Thyroid gland (tissue), 4 donors: Measurements from ENCODE around the gene SRRM3. TPM values are rescaled to one million over a fixed set of nuclear protein-coding genes. Genes with fewer than 3 reads are reported as not detected.
"Not testable (repeated sequence)": the region's sequence is repeated elsewhere in the genome, so short reads cannot be mapped to it uniquely, and the experiment has no call there.

Experiments used
- DNase-seq, 2 donors: peaks; one replicate each; pipeline ENCODE4 v3.0.0-alpha.2; 2019
- H3K27ac ChIP-seq, 3 donors: fragments of 200-600 bp; sonication (generic); 1 replicate in 2 of 3; 2 replicates in 1 of 3; pipeline ENCODE4 v1.5.1; 2016 to 2019; ENCODE audit warnings: mild to moderate bottlenecking in 1 of 3, moderate library complexity in 1 of 3
- H3K27me3 ChIP-seq: fragments of 200-600 bp; sonication (generic); one replicate; pipeline ENCODE4 v1.5.1; 2019
- H3K36me3 ChIP-seq, 2 donors: fragments of 200-600 bp; sonication (generic); one replicate each; pipeline ENCODE4 v1.5.1; 2016 to 2019
- H3K4me1 ChIP-seq, 2 donors: fragments of 200-600 bp; sonication (generic); one replicate each; pipeline ENCODE4 v1.5.1; 2017 to 2019
- H3K4me3 ChIP-seq, 3 donors: fragments of 200-600 bp; sonication (generic); replicated peaks in 1 of 3; 1 replicate in 2 of 3; 2 replicates in 1 of 3; pipeline ENCODE4 v1.5.1; 2016; ENCODE audit warnings: mild to moderate bottlenecking in 1 of 3
- H3K9me3 ChIP-seq: fragments of 200-600 bp; sonication (generic); one replicate; pipeline ENCODE4 v1.5.1; 2017
- POLR2A ChIP-seq, 2 donors: fragments of 450-650 bp; IDR thresholded peaks; one replicate each; pipeline ENCODE4 v1.6.1; 2017; ENCODE audit warnings: antibody characterized with exemption in 2 of 2, mild to moderate bottlenecking in 2 of 2, moderate library complexity in 1 of 2
- WGBS, 2 donors: methylation state at CpG; one replicate each; pipeline ENCODE4 v1.1.5; 2017; 5-methylcytosine and 5-hydroxymethylcytosine counted together
- intact Hi-C: fragments of 100-400 bp; cut with DNase I; formaldehyde crosslinking; loops from one replicate; pipeline ENCODE4 v1.15.1; 2023
- total RNA-seq, 4 donors: library from RNA; depleted of rRNA; stranded (reverse); fragments of >200 nt; gene quantifications; one replicate each; pipeline ENCODE4 v1.2.3, GENCODE V29; 2016
- TF ChIP-seq, protein P1 (sequence below), 6 experiments: fragments of 200-600 bp in 3 of 6; fragments of 450-650 bp in 3 of 6; sonication (generic) in 3 of 6; IDR thresholded peaks; one replicate each; pipeline ENCODE4 v1.5.1; 2016 to 2019; ENCODE audit warnings: antibody characterized with exemption in 6 of 6, mild to moderate bottlenecking in 2 of 6, inconsistent platforms in 1 of 6, moderate library complexity in 1 of 6

Gene SRRM3
- total RNA-seq, 4 donors from 2014 or later = 0.50 to 6.4 (median 2.0) TPM

DNA sequence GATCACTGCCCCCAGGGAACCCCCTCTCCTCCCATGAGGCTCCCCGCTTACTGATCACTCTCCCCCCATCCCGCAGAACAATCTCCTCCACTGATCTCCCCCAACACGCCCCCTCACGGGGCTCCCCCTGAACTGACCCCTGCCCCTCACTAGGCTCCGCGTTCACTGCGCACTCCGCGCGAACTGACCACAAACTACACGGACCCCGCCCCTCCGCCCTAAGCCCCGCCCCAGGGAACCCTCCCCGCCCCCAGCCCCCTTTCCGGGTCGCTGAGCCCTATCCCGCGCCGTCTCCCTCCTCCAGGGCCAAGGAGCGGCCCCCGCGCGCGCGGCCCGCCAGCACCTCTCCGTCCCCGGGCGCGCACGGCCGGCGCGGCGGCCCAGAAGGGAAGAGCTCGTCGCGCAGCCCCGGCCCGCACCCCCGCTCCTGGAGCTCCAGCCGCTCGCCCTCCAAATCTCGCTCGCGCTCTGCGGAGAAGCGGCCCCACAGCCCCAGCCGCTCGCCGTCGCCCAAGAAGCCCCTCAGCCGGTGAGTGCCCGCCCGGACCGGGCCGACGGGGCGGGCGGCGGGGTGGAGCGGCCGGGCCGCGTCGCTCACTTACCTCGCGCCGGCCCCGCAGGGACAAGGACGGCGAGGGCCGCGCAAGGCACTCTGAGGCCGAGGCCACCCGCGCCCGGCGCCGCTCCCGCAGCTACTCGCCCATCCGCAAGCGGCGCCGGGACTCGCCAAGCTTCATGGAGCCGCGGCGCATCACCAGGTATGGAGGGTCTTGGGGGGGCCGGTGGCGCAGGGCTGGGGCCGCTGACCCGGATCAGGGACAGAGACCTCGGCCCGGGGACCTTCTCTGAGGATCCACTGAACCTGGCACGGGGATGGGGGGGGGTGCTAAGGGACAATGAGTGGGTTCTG is 80.9 kb downstream of the SRRM3 start:
- H3K27ac ChIP-seq = peak overlapping the region in 2 of 3 donors; percentile 23 to 37
- WGBS, 2 donors = 0 to 9% methylated on average over 5 to 7 of the region's 98 CpGs

DNA sequence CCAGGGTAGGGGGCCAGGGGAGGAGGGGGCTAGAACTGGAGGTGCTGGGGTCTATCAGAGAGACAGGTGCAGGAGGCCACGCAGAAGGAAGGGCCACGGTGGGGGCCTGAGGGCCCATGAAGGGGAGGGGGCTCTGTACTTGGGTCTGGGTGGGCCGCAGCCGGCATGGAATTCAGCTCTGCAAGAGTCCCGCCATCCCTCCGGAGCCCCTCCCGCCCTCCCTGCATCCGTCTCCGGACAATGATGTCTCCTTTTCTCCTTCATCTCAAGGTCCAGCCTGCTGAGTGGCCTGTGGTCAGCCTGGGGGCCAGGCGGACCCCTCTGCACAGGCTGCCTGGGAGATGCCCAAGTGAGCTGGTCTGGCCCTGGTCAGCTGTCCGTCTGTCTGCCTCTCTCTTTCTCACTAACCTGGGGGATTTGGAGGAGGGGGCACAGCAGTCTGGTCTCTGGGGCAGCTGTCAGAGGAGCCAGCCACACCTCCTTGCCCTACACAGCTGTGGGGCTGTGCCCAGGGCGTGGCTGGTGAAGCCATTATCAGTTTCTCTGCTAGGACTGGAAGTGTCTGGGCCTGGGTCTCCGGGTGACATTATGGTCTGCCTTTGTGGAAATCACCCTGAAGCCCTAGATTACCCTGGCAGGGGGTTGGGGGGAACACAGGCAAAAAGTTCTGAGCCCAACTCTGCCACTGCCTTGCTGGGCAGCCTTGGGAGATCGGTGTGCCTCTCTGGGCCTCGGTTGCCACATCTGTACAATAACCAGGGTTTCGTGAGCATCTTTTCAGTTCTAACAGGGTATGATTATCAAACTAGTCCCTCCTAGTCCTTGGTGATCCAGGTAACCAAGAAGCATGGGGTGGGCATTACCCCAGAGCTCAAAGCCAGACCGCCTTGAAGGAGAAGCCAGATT is 81.8 kb downstream of the SRRM3 start:
- no peaks in the 10 kb centered on the region for H3K36me3 ChIP-seq
- intact Hi-C loops = no loop called here
- WGBS, 2 donors = 68 to 71% methylated on average over 9 to 12 of the region's 17 CpGs
- H3K9me3 ChIP-seq = no peaks in the 10 kb centered on the region
- peak overlapping the region in 1 of 3 donors; percentile 59 for H3K4me3 ChIP-seq
- peaks cover 0 to 24% of the 10 kb centered on the region in 2 donors for H3K4me1 ChIP-seq
- H3K27me3 ChIP-seq = no peaks in the 10 kb centered on the region
- TF ChIP-seq, protein P1, sequence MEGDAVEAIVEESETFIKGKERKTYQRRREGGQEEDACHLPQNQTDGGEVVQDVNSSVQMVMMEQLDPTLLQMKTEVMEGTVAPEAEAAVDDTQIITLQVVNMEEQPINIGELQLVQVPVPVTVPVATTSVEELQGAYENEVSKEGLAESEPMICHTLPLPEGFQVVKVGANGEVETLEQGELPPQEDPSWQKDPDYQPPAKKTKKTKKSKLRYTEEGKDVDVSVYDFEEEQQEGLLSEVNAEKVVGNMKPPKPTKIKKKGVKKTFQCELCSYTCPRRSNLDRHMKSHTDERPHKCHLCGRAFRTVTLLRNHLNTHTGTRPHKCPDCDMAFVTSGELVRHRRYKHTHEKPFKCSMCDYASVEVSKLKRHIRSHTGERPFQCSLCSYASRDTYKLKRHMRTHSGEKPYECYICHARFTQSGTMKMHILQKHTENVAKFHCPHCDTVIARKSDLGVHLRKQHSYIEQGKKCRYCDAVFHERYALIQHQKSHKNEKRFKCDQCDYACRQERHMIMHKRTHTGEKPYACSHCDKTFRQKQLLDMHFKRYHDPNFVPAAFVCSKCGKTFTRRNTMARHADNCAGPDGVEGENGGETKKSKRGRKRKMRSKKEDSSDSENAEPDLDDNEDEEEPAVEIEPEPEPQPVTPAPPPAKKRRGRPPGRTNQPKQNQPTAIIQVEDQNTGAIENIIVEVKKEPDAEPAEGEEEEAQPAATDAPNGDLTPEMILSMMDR (IDR thresholded peaks at IDR 0.05) = no peak
- TF ChIP-seq POLR2A (IDR thresholded peaks at IDR 0.05) = no peak
- DNase-seq = no peak
- H3K27ac ChIP-seq = peak overlapping the region in 2 of 3 donors; percentile 23 to 37

More for the DNA sequence above, 80.9 kb downstream of the SRRM3 start:
- intact Hi-C loops = no loop called here
- no peaks in the 10 kb centered on the region for H3K9me3 ChIP-seq
- H3K36me3 ChIP-seq = no peaks in the 10 kb centered on the region
- H3K4me1 ChIP-seq = peaks cover 0 to 24% of the 10 kb centered on the region in 2 donors
- TF ChIP-seq, protein P1 (IDR thresholded peaks at IDR 0.05) = no peak
- peak in 1 of 2 donors; percentile 30 for TF ChIP-seq POLR2A (IDR thresholded peaks at IDR 0.05)
- H3K27me3 ChIP-seq = no peaks in the 10 kb centered on the region
- H3K4me3 ChIP-seq = peak overlapping the region in 1 of 3 donors; percentile 59
- no peak for DNase-seq

DNA sequence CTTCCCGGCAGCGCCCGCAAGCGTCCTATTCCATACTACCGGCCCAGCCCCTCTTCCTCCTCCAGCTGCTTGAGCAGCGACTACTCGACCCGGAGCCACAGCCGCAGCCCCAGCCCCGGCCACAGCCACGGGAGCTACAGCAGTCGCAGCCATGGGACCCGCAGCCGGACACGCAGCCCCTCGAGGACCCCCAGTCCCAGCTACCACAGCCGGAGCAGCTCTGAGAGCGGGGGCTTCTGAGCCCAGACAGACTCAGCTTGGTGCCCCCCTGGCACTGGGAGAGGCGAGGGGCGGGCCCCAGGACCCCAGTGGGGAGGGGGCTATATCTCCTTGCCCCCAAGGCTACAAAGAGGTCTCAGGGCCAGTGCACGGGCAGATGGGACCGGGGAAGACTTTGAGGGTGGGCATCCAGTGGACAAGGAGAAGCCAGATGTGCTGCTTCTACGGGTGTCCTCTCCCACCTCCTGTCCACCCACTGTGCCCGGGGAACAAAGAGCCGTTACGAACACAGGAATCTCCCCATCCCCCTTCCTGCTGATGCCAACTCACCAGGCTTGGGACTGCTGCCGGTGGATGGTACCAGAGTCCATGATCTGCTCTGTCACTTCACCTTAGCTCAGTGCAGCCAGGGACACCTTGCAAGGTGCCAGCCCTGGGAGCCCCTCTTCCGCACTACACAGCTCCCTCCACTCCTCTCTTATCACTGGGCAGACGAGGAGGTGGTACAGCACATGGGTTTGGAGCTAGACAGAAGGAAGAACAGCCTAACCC is 84.1 kb downstream of the SRRM3 start:
- TF ChIP-seq, protein P1 (IDR thresholded peaks at IDR 0.05) = no peak
- no peak for TF ChIP-seq POLR2A (IDR thresholded peaks at IDR 0.05)
- no peaks in the 10 kb centered on the region for H3K36me3 ChIP-seq
- no peaks in the 10 kb centered on the region for H3K9me3 ChIP-seq
- DNase-seq = no peak
- WGBS, 2 donors = 78 to 80% methylated on average over 19 to 21 of the region's 29 CpGs
- H3K27ac ChIP-seq = no peak overlapping the region
- intact Hi-C loops = no loop called here
- no peaks in the 10 kb centered on the region for H3K27me3 ChIP-seq
- H3K4me3 ChIP-seq = no peak overlapping the region
- peaks cover 0 to 17% of the 10 kb centered on the region in 2 donors for H3K4me1 ChIP-seq

DNA sequence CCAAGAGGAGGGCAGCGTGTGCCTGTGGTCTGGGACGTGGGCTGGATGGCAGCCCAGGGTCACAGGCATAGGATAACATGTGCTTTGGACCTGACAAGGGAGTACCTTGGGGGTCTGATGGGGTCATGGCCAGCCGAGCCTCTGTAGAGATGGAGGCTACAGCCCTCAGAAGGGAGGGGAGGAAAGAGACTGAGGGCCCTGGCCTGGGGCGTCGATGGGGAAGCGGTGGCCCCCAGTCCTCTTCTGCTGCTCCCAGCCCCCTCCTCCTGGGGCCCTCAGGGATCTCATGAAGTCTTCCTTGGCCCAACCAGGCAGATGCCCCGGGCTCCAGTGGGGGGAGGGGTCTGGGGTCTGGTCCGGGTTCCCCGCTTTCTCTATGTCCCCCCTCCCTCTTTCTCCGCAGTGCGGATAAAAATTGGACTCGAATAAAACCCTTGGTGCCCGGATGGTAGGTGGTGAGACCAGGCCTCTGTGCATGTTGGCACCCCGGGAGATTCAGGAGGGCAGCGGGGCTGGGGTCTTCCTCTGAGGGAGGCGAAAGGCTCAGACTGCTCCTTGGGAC is 85.2 kb downstream of the SRRM3 start:
- Histone ChIP-seq H3K9me3 (no peaks in the 10 kb centered on the region), H3K27ac (no peak overlapping the region), H3K4me1 (peaks cover 8 to 21% of the 10 kb centered on the region in 2 donors), H3K4me3 (no peak overlapping the region), H3K36me3 (no peaks in the 10 kb centered on the region), H3K27me3 (no peaks in the 10 kb centered on the region)
- TF ChIP-seq POLR2A (IDR thresholded peaks at IDR 0.05) = no peak
- TF ChIP-seq, protein P1 (IDR thresholded peaks at IDR 0.05) = no peak
- WGBS, 2 donors = 87 to 95% methylated on average over 11 to 15 of the region's 16 CpGs
- DNase-seq = no peak
- intact Hi-C loops = no loop called here

DNA sequence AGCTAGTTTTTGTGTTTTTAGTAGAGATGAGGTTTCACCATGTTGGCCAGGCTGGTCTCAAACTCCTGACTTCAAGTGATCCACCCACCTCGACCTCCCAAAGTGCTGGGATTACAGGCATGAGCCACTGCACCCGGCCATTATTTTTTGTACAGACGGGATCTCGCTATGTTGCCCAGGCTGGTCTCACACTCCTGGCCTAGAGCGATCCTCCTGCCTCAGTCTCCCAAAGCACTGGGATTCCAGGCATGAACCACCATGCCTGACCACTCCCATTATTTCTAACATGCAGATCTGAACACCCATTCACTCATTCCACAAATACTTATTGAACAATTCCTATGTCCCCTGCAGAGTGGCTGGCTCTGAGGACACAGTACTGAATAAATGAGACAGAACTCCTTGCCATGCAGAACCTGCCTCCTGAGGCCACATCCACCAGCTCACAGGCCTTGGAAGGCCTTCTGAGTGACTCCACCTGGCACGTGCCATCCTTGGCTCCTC is 89.2 kb downstream of the SRRM3 start:
- H3K4me3 ChIP-seq, H3K27me3 ChIP-seq, H3K36me3 ChIP-seq, H3K9me3 ChIP-seq, DNase-seq, intact Hi-C loops: not testable (repeated sequence)
- 80 to 82% methylated on average over 6 of the region's 6 CpGs for WGBS, 2 donors
- H3K27ac ChIP-seq = peak overlapping the region in 2 of 3 donors; percentile 100
- H3K4me1 ChIP-seq = peaks cover 25 to 46% of the 10 kb centered on the region in 2 donors
